GM21447 (cell line): ENCODE results near the gene PACS2.
"Not testable (repeated sequence)": the region's sequence is repeated elsewhere in the genome, so short reads cannot be mapped to it uniquely, and the experiment has no call there.

Experiments
- ATAC-seq: cut with Tn5 transposase; IDR thresholded peaks from one replicate; pipeline ENCODE4 v1.9.1; 2021; ENCODE audit not compliant: unreplicated experiment

Gene PACS2

GRCh38 chr14:105348169-105348944 is 33.8 kb downstream of the PACS2 start:
- ATAC-seq = no peak

GRCh38 chr14:105348945-105349699 is 34.6 kb downstream of the PACS2 start:
- ATAC-seq = no peak

GRCh38 chr14:105349992-105350391 is 35.4 kb downstream of the PACS2 start:
- ATAC-seq = no peak

GRCh38 chr14:105350450-105351244 is 36.1 kb downstream of the PACS2 start:
- ATAC-seq = no peak

GRCh38 chr14:105351410-105351809 is 36.9 kb downstream of the PACS2 start:
- no peak for ATAC-seq

GRCh38 chr14:105351920-105352851 is 37.6 kb downstream of the PACS2 start:
- ATAC-seq = peak; percentile 82

GRCh38 chr14:105353136-105353535 is 38.6 kb downstream of the PACS2 start:
- ATAC-seq = no peak

GRCh38 chr14:105354541-105354940 is 40.0 kb downstream of the PACS2 start:
- no peak for ATAC-seq

- ATAC-seq = no peak
These were observed 40.6 kb downstream of the PACS2 start for GRCh38 chr14:105355049-105355575.

GRCh38 chr14:105355850-105356604 is 41.5 kb downstream of the PACS2 start:
- no peak for ATAC-seq

GRCh38 chr14:105356927-105357326 is 42.4 kb downstream of the PACS2 start:
- no peak for ATAC-seq

GRCh38 chr14:105357626-105358025 is 43.1 kb downstream of the PACS2 start:
- ATAC-seq = no peak

GRCh38 chr14:105358140-105358846 is 43.7 kb downstream of the PACS2 start:
- no peak for ATAC-seq

GRCh38 chr14:105358943-105359342 is 44.4 kb downstream of the PACS2 start:
- no peak for ATAC-seq

- not testable (repeated sequence) for ATAC-seq
These were observed 46.9 kb downstream of the PACS2 start for GRCh38 chr14:105361412-105361811.

- ATAC-seq = no peak
These were observed 49.5 kb downstream of the PACS2 start for GRCh38 chr14:105363847-105364708.

GRCh38 chr14:105365101-105365500 is 50.6 kb downstream of the PACS2 start:
- no peak for ATAC-seq

GRCh38 chr14:105365681-105366080 is 51.1 kb downstream of the PACS2 start:
- ATAC-seq = no peak
